HCT116 (cell line): ENCODE measurements around the gene DNMT3A. TPM values are rescaled to one million over a fixed set of nuclear protein-coding genes. Genes with fewer than 3 reads are reported as not detected.

Experiments used
- ATAC-seq: fragments of 200-7000 bp; cut with Tn5 transposase; 2 replicates; pipeline ENCODE4 v1.9.1; 2020; ENCODE audit warnings: mild to moderate bottlenecking, moderate library complexity
- BruUV-seq: library from RNA; stranded (reverse); fragments of 400-500 nt; replicated peaks from 2 replicates; lab custom pipeline; 2021; lab: Mats Ljungman, UMichigan
- CTCF ChIA-PET: fragments of 300-600 bp; sonication (Branson Sonifier 250); formaldehyde crosslinking; loops from one replicate; lab custom pipeline; 2021; ENCODE audit warnings: antibody characterized with exemption; lab: Charles Lee
- POLR2A ChIA-PET: fragments of 300-600, 350-600 bp; sonication (Branson Sonifier 250); formaldehyde crosslinking; loops from one replicate; lab custom pipeline; 2021; ENCODE audit warnings: antibody characterized with exemption; lab: Charles Lee
- RAD21 ChIA-PET, 2 experiments: fragments of 300-600 bp; sonication (Branson Sonifier 250); formaldehyde crosslinking; loops; one replicate each; lab custom pipeline; 2023; ENCODE audit warnings: low total read pairs in 2 of 2; ENCODE audit not compliant: uncharacterized antibody in 2 of 2, unreplicated experiment in 2 of 2, low non-redundant PET in 1 of 2; lab: Charles Lee
- DNase-seq: peaks from one replicate; pipeline ENCODE4 v3.0.0-alpha.2; 2010; ENCODE audit warnings: low read depth, low spot score
- H2AFZ ChIP-seq: fragments of 200-600 bp; shearing (Covaris generic), sonication (generic); 2 replicates; pipeline ENCODE4 v1.6.1; 2017; ENCODE audit warnings: low read depth, mixed run types, mixed read lengths, antibody characterized with exemption, low read length; ENCODE audit not compliant: poor library complexity, severe bottlenecking
- H3K27ac ChIP-seq: 2 replicates; pipeline ENCODE4 v1.5.1; 2012; ENCODE audit warnings: low read depth, low read length
- H3K27me3 ChIP-seq: fragments of 200-600 bp; sonication (generic); 2 replicates; pipeline ENCODE4 v1.6.1; 2016; ENCODE audit warnings: mixed run types, low read length, mixed read lengths; ENCODE audit not compliant: insufficient read depth
- H3K36me3 ChIP-seq, 2 experiments: fragments of 200-500 bp in 1 of 2; fragments of 200-600 bp in 1 of 2; sonication (Bioruptor generic) in 1 of 2; sonication (generic) in 1 of 2; 2 replicates each; pipeline versions ENCODE4 v1.5.1 to v1.6.1; 2014 to 2016; ENCODE audit warnings: low read length in 2 of 2, inconsistent platforms in 1 of 2, mixed read lengths in 1 of 2, mixed run types in 1 of 2; ENCODE audit not compliant: insufficient read depth in 2 of 2, control insufficient read depth in 1 of 2
- H3K4me1 ChIP-seq, 2 experiments: fragments of 200-600 bp in 1 of 2; sonication (generic) in 1 of 2; 2 replicates each; pipeline versions ENCODE4 v1.5.1 to v1.6.1; 2012 to 2017; ENCODE audit warnings: low read length in 2 of 2, inconsistent platforms in 1 of 2, mild to moderate bottlenecking in 1 of 2, mixed read lengths in 1 of 2, mixed run types in 1 of 2, moderate library complexity in 1 of 2; ENCODE audit not compliant: insufficient read depth in 2 of 2, control insufficient read depth in 1 of 2
- H3K4me2 ChIP-seq: fragments of 200-600 bp; sonication (generic); 2 replicates; pipeline ENCODE4 v1.6.1; 2017; ENCODE audit warnings: mixed run types, low read length, mixed read lengths
- H3K4me3 ChIP-seq, 2 experiments: fragments of 200-600 bp in 1 of 2; sonication (generic) in 1 of 2; replicated peaks in 1 of 2; 2 replicates each; pipeline ENCODE4 v1.5.1; 2011 to 2016; ENCODE audit warnings: low read length in 2 of 2, control low read depth in 1 of 2, low read depth in 1 of 2, mild to moderate bottlenecking in 1 of 2, mixed read lengths in 1 of 2, mixed run types in 1 of 2
- H3K79me2 ChIP-seq: fragments of 200-600 bp; sonication (generic); 2 replicates; pipeline ENCODE4 v1.6.1; 2017; ENCODE audit warnings: mild to moderate bottlenecking, mixed run types, low read length, moderate library complexity, mixed read lengths; ENCODE audit not compliant: insufficient read depth
- H3K9ac ChIP-seq: fragments of 200-600 bp; sonication (generic); 2 replicates; pipeline ENCODE4 v1.6.1; 2016; ENCODE audit warnings: low read length, mixed read lengths
- H3K9me2 ChIP-seq: fragments of 200-600 bp; sonication (generic), shearing (Covaris generic); 2 replicates; pipeline ENCODE4 v1.6.1; 2017; ENCODE audit warnings: mixed run types, mild to moderate bottlenecking, moderate library complexity; ENCODE audit not compliant: insufficient read depth
- H3K9me3 ChIP-seq, 2 experiments: fragments of 200-500 bp in 1 of 2; fragments of 200-600 bp in 1 of 2; sonication (Bioruptor generic) in 1 of 2; sonication (generic) in 1 of 2; 2 replicates each; pipeline ENCODE4 v1.6.1; 2014 to 2017; ENCODE audit warnings: low read length in 2 of 2, mixed read lengths in 2 of 2, inconsistent platforms in 1 of 2, low read depth in 1 of 2, mild to moderate bottlenecking in 1 of 2, mixed run types in 1 of 2, moderate library complexity in 1 of 2; ENCODE audit not compliant: control insufficient read depth in 1 of 2, insufficient read depth in 1 of 2
- H4K20me1 ChIP-seq: fragments of 200-600 bp; sonication (generic), shearing (Covaris generic); 2 replicates; pipeline ENCODE4 v1.6.1; 2017; ENCODE audit warnings: mixed run types, mild to moderate bottlenecking, moderate library complexity; ENCODE audit not compliant: insufficient read depth
- CTCF ChIP-seq, 3 experiments: fragments of 200-600 bp in 1 of 3; sonication (generic) in 1 of 3; IDR thresholded peaks in 2 of 3; conservative IDR thresholded peaks in 1 of 3; 2 replicates each; pipeline ENCODE4 v1.5.1; 2012 to 2017; ENCODE audit warnings: low read depth in 2 of 3, low read length in 2 of 3, antibody characterized with exemption in 1 of 3, borderline replicate concordance in 1 of 3, control low read depth in 1 of 3, mild to moderate bottlenecking in 1 of 3, mixed read lengths in 1 of 3, mixed run types in 1 of 3, moderate library complexity in 1 of 3; ENCODE audit not compliant: insufficient read depth in 1 of 3
- EGR1 ChIP-seq: IDR thresholded peaks from 2 replicates; pipeline ENCODE4 v1.6.1; 2012; ENCODE audit warnings: low read depth
- MAX ChIP-seq: IDR thresholded peaks from 2 replicates; pipeline ENCODE4 v1.6.1; 2012
- POLR2AphosphoS5 ChIP-seq: IDR thresholded peaks from 2 replicates; pipeline ENCODE4 v1.6.1; 2011; ENCODE audit warnings: mild to moderate bottlenecking, low read depth, low read length, moderate library complexity
- RAD21 ChIP-seq: IDR thresholded peaks from 2 replicates; pipeline ENCODE4 v1.6.1; 2012; ENCODE audit warnings: low read depth, mild to moderate bottlenecking
- TCF7L2 ChIP-seq: IDR thresholded peaks from 2 replicates; pipeline ENCODE4 v1.7.0; 2011; ENCODE audit warnings: borderline replicate concordance, inconsistent platforms; ENCODE audit not compliant: insufficient read depth, insufficient read length; ENCODE audit errors: extremely low read depth
- ZNF274 ChIP-seq: fragments of 200-500 bp; sonication (Bioruptor generic); IDR thresholded peaks from 2 replicates; pipeline ENCODE4 v1.6.1; 2014; ENCODE audit warnings: mild to moderate bottlenecking, low read depth, low read length, inconsistent platforms
- intact Hi-C: fragments of 100-400 bp; cut with micrococcal nuclease; formaldehyde crosslinking; loops from 2 replicates; pipeline ENCODE4 v1.10.0; 2022
- total RNA-seq: library from RNA; stranded (reverse); gene quantifications from one replicate; pipeline ENCODE4 v1.2.1, GENCODE V29; 2021; ENCODE audit not compliant: unreplicated experiment

Gene DNMT3A
- total RNA-seq, 1 experiment from 2014 or later, result 14.3 TPM

- H3K9ac ChIP-seq, result peak overlapping the region; percentile 45
- no peaks in the 10 kb centered on the region for H3K79me2 ChIP-seq
- H3K4me3 ChIP-seq, result peak overlapping the region; percentile 16 to 38; a peak in 2 of 4 replicates
- RAD21 ChIA-PET, result interaction anchor here in 1 of 2 experiments (1.0 kb wide), 1 partner anchor 14 kb away, joined by 3 read pairs; no protein-coding TSS in a partner anchor
- DNase-seq (peak; percentile 44), ATAC-seq (peak; percentile 98)
- TF ChIP-seq TCF7L2 (peak; percentile 95), POLR2AphosphoS5 (peak; percentile 64; the same call in 1 of the 2 replicates), MAX (peak; percentile 55; the same call in 1 of the 2 replicates), EGR1 (no peak), ZNF274 (no peak), CTCF (IDR thresholded peaks at IDR 0.05 in 2 of 3, conservative IDR thresholded peaks at IDR 0.05 in 1 of 3; ENCODE audit: borderline replicate concordance in 1 of 3, insufficient read depth in 1 of 3, low read depth in 2 of 3, low read length in 2 of 3) (peak; percentile 86 to 88 (median 86)), RAD21 (peak; percentile 67)
- CTCF ChIA-PET, result interaction anchor here (0.7 to 8.0 kb wide), 6 partner anchors 8 to 211 kb away, joined by 3 to 54 read pairs (median 4); no protein-coding TSS in a partner anchor
- H2AFZ ChIP-seq, result peak overlapping the region; percentile 84
- POLR2A ChIA-PET, result no interaction called here
- no TSS peak for BruUV-seq
- H3K27ac ChIP-seq, result peak overlapping the region; percentile 47
- H3K4me1 ChIP-seq, result peaks cover 12 to 19% of the 10 kb centered on the region in 2 experiments
- intact Hi-C loops, result no loop called here
- H3K36me3 ChIP-seq, result no peaks in the 10 kb centered on the region
- H3K27me3 ChIP-seq, result no peaks in the 10 kb centered on the region
- H4K20me1 ChIP-seq, result no peaks in the 10 kb centered on the region
- H3K4me2 ChIP-seq, result peak overlapping the region; percentile 79
- no peaks in the 10 kb centered on the region for H3K9me3 ChIP-seq
- no peaks in the 10 kb centered on the region for H3K9me2 ChIP-seq
These were observed 35.3 kb upstream of the DNMT3A start for GRCh38 chr2:25376750-25377621.
